Measurements from ENCODE around the gene CLASP2.

CLASP2 gene

DNA sequence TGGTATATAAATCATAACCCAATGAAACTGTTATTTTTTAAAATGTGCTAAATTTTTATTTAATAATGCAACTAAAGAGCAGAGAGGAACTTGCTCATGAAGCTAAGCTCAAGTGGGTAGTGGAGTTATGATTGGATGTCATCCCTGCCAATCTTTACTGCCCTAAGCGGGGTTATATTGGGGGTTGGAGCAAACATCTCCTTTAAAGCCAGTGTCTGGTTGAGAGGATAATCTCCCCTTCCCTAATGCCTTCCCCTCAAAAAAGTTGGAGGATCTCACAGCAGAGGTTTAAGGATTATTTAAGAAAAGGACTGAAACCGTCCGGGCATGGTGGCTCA is 32.1 kb upstream of the CLASP2 start:
- H3K36me3 ChIP-seq (ENCODE audit: insufficient read depth), result no peaks in the 10 kb centered on the region
- H3K27ac ChIP-seq, result no peak overlapping the region
- H4K20me1 ChIP-seq (ENCODE audit: insufficient read depth), result no peaks in the 10 kb centered on the region
- H3K4me2 ChIP-seq, result peak overlapping the region; percentile 36; the same call in 1 of the 2 replicates
- no peak overlapping the region for H2AFZ ChIP-seq (ENCODE audit: low read depth)
- peaks cover 43% of the 10 kb centered on the region for H3K4me1 ChIP-seq (ENCODE audit: low read depth, poor library complexity, severe bottlenecking)
- H3K9ac ChIP-seq, result no peak overlapping the region
- H3K4me3 ChIP-seq (IDR thresholded peaks at IDR 0.05; ENCODE audit: insufficient read depth, low read depth, low read length), result no peak overlapping the region
- TF ChIP-seq, protein P1, sequence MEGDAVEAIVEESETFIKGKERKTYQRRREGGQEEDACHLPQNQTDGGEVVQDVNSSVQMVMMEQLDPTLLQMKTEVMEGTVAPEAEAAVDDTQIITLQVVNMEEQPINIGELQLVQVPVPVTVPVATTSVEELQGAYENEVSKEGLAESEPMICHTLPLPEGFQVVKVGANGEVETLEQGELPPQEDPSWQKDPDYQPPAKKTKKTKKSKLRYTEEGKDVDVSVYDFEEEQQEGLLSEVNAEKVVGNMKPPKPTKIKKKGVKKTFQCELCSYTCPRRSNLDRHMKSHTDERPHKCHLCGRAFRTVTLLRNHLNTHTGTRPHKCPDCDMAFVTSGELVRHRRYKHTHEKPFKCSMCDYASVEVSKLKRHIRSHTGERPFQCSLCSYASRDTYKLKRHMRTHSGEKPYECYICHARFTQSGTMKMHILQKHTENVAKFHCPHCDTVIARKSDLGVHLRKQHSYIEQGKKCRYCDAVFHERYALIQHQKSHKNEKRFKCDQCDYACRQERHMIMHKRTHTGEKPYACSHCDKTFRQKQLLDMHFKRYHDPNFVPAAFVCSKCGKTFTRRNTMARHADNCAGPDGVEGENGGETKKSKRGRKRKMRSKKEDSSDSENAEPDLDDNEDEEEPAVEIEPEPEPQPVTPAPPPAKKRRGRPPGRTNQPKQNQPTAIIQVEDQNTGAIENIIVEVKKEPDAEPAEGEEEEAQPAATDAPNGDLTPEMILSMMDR (conservative IDR thresholded peaks at IDR 0.05; ENCODE audit: low read depth, low read length), result no peak
- H3K79me2 ChIP-seq (ENCODE audit: insufficient read depth, low read depth), result no peaks in the 10 kb centered on the region
- H3K27me3 ChIP-seq (ENCODE audit: insufficient read depth, low read depth), result no peaks in the 10 kb centered on the region

DNA sequence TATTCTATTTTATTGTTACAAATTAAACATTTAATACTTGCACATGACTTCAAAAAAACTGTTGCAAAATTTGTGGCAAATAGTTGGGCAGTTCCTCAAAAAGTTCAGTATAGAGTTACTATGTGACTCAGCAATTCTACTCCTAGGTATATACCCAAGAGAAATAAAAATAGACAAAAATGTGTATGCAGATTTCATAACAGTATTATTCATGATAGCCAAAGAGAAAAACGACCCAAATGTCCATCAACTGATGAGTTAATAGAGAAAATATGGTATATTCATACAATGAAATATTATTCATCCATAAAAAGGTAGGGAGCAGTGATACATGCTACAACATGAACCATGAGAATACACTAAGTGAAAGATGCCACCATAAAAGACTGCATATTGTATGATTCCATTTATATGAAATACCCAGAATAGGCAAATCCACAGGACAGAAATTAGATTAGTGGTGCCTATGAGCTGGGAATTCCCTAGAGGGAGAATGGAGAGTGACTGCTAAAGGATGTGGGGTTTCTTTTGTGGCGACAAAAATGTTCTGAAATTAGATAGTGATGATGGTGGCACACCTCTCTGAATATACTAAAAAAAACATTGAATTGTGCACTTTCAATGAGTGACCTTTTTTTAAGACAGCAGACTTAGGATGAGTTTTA is 31.6 kb upstream of the CLASP2 start:
- Histone ChIP-seq H3K36me3 (ENCODE audit: insufficient read depth) (no peaks in the 10 kb centered on the region), H3K9ac (no peak overlapping the region), H3K4me1 (ENCODE audit: low read depth, poor library complexity, severe bottlenecking) (peaks cover 43% of the 10 kb centered on the region), H4K20me1 (ENCODE audit: insufficient read depth) (no peaks in the 10 kb centered on the region), H3K79me2 (ENCODE audit: insufficient read depth, low read depth) (no peaks in the 10 kb centered on the region), H3K27ac (no peak overlapping the region), H3K4me2 (peak overlapping the region; percentile 36; the same call in 1 of the 2 replicates), H3K4me3 (IDR thresholded peaks at IDR 0.05; ENCODE audit: insufficient read depth, low read depth, low read length) (no peak overlapping the region), H2AFZ (ENCODE audit: low read depth) (no peak overlapping the region), H3K27me3 (ENCODE audit: insufficient read depth, low read depth) (no peaks in the 10 kb centered on the region)
- TF ChIP-seq, protein P1 (conservative IDR thresholded peaks at IDR 0.05; ENCODE audit: low read depth, low read length), result no peak

DNA sequence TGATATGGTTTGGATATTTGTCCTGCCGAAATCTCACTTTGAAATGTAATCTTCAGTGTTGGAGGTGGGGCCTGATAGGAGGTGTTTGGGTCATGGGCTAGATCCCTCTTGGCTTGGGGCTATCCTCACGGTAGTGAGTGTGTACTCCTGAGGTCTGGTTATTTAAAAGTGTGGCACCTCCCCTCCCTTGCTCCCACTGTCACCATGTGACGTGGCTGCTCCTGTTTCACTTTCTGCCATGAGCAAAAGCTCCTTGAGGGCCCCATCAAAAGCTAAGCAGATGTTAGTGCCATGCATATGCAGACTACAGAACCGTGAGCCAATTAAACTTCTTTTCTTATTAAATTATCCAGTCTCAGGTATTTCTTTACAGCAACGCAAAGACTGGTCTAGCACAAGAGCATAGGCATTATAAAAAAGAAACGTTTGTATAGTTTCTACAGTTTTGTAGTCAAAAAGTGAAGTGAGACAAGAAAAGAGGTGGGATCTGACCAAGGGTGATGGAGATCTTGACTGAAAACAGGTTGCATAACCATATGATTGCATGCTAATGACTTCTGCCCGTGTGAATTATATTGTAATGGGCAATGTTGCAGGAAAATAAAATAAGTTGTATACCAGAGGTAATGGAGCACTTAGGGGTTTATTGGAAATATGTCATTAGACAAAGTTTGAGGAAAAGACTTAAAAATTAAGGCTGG is 28.5 kb upstream of the CLASP2 start:
- no peaks in the 10 kb centered on the region for H3K79me2 ChIP-seq (ENCODE audit: insufficient read depth, low read depth)
- TF ChIP-seq, protein P1 (conservative IDR thresholded peaks at IDR 0.05; ENCODE audit: low read depth, low read length), result no peak
- peaks cover 43% of the 10 kb centered on the region for H3K4me1 ChIP-seq (ENCODE audit: low read depth, poor library complexity, severe bottlenecking)
- no peaks in the 10 kb centered on the region for H3K27me3 ChIP-seq (ENCODE audit: insufficient read depth, low read depth)
- H4K20me1 ChIP-seq (ENCODE audit: insufficient read depth), result no peaks in the 10 kb centered on the region
- peak overlapping the region; percentile 31 for H3K4me3 ChIP-seq (IDR thresholded peaks at IDR 0.05; ENCODE audit: insufficient read depth, low read depth, low read length)
- H3K9ac ChIP-seq, result no peak overlapping the region
- no peaks in the 10 kb centered on the region for H3K36me3 ChIP-seq (ENCODE audit: insufficient read depth)
- H3K4me2 ChIP-seq, result peak overlapping the region; percentile 94
- H2AFZ ChIP-seq (ENCODE audit: low read depth), result peak overlapping the region; percentile 84
- peak overlapping the region; percentile 69 for H3K27ac ChIP-seq

DNA sequence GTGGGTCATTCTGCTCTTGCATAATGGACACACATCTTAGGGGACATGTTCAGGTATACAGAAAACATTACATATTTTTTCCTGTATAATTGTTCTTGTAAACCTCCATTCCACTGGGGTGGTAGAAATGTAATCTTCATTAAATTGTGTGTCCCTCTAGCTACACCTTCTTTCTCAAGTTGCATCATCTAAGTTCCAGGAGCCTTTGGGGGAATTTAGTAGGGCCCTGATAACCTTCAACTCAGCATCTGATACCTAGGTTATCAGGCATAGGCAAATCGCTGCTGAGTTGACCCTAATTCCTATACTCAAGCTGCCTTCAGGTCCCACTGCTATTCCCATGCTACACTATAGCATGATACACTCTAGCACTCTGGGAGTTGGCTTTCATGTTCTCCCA is 19.1 kb upstream of the CLASP2 start:
- TF ChIP-seq, protein P1 (conservative IDR thresholded peaks at IDR 0.05; ENCODE audit: low read depth, low read length), result no peak
- Histone ChIP-seq H3K79me2 (ENCODE audit: insufficient read depth, low read depth) (no peaks in the 10 kb centered on the region), H3K36me3 (ENCODE audit: insufficient read depth) (no peaks in the 10 kb centered on the region), H2AFZ (ENCODE audit: low read depth) (no peak overlapping the region), H3K4me2 (no peak overlapping the region), H3K9ac (no peak overlapping the region), H3K27ac (no peak overlapping the region), H3K27me3 (ENCODE audit: insufficient read depth, low read depth) (no peaks in the 10 kb centered on the region), H3K4me1 (ENCODE audit: low read depth, poor library complexity, severe bottlenecking) (peaks cover 8% of the 10 kb centered on the region), H4K20me1 (ENCODE audit: insufficient read depth) (no peaks in the 10 kb centered on the region), H3K4me3 (IDR thresholded peaks at IDR 0.05; ENCODE audit: insufficient read depth, low read depth, low read length) (no peak overlapping the region)

Measured in KMS-11 (cell line).